GM18951 (cell line): ENCODE results near the gene PBX3.

ENCODE experiments used
- POLR2A ChIP-seq: IDR thresholded peaks from 4 replicates; pipeline ENCODE4 v1.6.1; 2011; ENCODE audit warnings: mild to moderate bottlenecking; ENCODE audit not compliant: insufficient read length, insufficient read depth; ENCODE audit errors: extremely low read depth
- in situ Hi-C: fragments of 300-500 bp; cut with MboI; formaldehyde crosslinking; loops from one replicate; pipeline ENCODE4 v1.12.0; 2022; ENCODE audit warnings: low sequenced_read_pairs, mixed read lengths, inconsistent platforms; ENCODE audit not compliant: unreplicated experiment

PBX3 gene

GRCh38 chr9:125885405-125886034, 138.3 kb downstream of the PBX3 start:
- in situ Hi-C loops, result no loop called here
- TF ChIP-seq POLR2A, result no peak

DNA sequence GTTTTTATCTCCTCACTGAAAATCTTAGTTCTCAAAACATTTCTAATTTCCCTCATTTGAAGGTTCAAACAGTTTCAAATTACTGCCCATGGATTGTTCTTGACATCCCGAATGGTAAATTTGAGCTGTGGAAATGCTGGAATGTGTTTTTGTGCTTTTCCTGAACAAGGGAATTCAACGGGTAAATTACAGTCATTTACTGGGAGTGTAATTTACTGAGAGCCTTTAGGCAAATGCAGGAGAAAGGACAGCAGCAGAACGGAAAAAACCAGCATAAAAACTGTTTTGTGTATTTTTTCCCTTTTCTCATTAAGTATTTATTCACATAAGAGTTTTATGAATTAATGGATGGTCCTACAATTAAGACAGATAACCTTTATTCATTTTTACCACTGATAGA, 139.2 kb downstream of the PBX3 start:
- in situ Hi-C loops, result no loop called here
- no peak for TF ChIP-seq POLR2A

DNA sequence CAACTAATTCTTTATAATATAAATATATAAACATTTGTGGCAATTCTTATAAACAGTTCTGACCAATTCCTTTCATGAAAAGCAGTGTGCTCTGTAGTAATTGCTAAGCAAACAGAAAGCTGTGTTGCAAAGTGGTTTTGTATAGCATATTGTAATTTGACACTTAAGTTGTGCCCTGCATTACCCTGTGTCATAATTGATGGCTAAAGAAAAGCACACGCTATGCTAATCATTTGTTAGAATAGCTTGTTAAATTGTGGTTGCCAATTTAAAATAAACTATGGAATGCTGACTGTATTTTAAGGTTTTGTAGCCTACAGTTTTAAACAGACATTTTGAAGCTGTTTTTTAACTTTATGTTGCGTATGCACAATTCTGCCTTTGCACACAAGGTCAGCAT, 140.0 kb downstream of the PBX3 start:
- TF ChIP-seq POLR2A, result no peak
- in situ Hi-C loops, result no loop called here

GRCh38 chr9:125888211-125888610, 141.0 kb downstream of the PBX3 start:
- no peak for TF ChIP-seq POLR2A
- in situ Hi-C loops, result no loop called here

- no peak for TF ChIP-seq POLR2A
- in situ Hi-C loops, result no loop called here
These were observed 141.9 kb downstream of the PBX3 start for GRCh38 chr9:125889112-125889475.

DNA sequence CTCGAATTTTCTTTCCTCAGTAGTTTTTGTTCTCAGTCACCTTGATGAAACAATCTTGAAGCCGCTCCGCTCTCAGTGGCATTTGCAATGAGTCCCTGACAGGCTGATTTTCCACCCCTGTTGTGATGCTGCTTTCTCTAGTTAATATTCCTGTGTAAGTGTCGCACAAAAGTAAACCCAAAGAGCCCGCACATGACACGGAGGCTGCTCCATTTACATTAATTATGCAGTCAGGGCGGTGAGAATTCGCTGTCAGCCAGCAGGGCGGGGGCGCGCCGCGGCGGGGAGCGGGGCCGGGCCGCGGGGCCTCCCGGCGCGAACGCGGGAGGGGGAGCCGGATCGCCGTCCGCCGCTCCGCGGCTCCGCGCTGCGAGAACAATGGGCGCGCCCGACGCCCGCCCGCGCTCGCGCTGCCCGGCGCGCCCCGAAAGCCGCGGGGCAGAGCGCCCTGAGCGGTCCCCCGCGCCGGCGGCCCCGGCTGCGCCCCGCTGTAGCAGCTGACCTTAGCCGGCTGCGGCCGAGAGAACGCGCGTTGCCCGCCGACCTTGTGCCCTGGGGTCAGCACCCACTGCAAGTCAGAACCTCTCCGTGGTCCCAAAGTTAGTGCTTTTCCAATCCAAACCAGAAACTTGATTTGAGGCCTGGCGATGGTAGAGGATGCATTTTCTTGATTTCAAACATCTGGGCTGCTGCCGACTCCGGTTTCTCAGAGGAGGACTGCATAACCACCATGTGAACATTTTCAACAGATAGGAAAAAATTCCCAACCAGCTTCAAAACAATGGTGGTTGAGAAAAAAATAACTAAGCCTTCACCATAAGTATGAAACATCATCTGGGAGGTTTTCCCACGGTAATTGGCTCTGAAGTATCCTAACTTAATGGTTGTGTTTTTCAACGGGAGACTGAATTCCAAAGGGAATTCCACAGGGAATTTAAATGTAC, 142.6 kb downstream of the PBX3 start:
- no peak for TF ChIP-seq POLR2A
- in situ Hi-C loops, result no loop called here

DNA sequence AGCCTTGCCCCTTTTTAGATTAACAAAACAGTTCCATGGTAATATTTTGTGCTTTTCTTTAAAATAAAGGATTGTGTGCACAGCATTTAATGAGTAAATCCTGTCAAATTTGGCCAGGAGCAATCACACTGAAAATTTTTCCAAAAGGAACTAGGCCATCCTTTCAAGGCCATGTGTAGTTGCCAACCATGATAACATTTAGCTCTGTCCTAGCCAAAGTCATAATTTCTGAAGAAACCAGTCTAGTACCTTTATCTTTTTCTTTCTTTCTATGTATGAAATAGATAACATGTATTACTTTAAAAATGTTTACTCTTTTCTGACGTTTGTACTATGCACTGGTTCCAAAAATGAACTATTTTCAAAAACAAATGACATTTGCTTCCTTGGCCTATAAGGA, 143.7 kb downstream of the PBX3 start:
- in situ Hi-C loops, result no loop called here
- TF ChIP-seq POLR2A, result no peak

DNA sequence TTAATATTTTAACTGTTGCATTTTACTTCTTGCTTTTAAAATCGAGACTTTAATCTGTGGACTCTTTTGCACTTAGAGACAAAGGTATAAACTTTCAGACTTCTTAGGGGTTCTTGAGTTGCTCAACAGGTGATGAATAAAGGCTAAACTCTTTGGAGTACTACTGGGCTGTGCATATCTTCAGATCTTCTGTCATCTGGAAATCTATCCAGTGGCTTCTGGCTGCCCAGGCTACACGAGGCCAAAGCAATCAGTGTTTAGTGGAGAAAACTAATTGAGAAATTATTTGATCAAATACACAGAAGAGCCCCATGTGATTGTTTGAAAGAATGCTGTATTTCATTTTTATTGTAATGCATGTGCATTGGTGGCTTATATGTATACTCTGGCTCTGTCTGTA, 146.1 kb downstream of the PBX3 start:
- in situ Hi-C loops, result no loop called here
- no peak for TF ChIP-seq POLR2A

DNA sequence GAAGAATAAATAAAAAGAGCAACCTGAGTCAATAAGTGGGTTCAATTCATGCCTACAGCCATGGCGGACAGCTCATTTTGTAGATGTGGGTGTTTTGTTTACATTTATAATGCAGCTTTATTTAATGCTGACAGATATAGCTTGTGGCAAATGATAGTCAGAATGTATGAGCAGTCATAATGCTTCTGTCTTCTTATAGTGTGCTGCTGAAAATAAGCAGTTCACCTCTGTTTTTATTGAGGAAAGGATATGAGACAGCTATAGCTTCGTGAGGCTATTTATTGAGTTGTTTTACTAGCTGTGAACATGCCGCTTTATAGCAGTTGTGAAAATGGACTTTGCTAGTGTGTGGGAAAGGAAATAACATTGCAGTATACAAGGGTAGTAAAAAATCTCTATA, 147.4 kb downstream of the PBX3 start:
- TF ChIP-seq POLR2A, result no peak

DNA sequence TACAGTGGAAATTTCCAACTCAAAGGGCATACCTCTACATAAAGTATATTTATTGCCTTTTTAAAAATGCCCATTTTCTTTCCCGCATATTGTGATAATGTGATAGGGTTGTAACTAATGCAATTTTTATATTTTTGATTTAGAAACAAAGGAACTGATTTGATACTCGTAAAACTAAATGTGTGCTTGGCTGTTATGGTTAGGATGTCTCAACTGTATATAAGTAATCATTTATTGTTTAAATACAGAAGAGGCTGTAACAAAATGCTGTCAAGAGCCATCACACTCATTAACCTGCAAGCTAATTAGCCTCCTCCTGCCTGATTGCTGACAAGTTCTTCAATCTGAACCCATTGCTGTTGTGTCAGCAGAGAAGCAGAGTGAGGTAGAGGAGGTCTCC, 149.2 kb downstream of the PBX3 start:
- TF ChIP-seq POLR2A, result no peak
- in situ Hi-C loops, result no loop called here

More for the DNA sequence above, 147.4 kb downstream of the PBX3 start:
- in situ Hi-C loops, result no loop called here

DNA sequence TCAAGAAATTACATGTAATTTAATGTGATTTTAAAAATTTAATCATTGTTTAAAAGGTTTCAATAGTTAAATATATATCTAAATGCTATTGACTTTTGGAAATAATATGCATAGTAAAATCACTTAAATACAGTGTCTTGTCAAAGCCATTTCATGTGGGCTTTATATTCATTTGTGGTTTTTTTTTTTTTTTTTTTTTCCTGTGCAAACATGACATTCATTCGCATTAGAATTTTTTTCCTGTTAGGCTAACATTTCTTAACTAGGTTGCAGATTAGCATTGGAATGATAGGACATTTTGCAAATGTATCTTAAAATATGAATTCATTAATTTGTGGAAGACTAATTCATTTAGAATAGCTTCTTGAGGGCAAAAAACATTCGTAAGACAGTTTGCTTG, 149.8 kb downstream of the PBX3 start:
- in situ Hi-C loops, result no loop called here
- no peak for TF ChIP-seq POLR2A

- in situ Hi-C loops, result no loop called here
- no peak for TF ChIP-seq POLR2A
These were observed 150.3 kb downstream of the PBX3 start for GRCh38 chr9:125897481-125897880.

- no peak for TF ChIP-seq POLR2A
- in situ Hi-C loops, result no loop called here
These were observed 155.0 kb downstream of the PBX3 start for GRCh38 chr9:125902214-125902613.
